Gastroesophageal sphincter (tissue), 4 donors: ENCODE measurements around the gene GGTA1. TPM values are rescaled to one million over a fixed set of nuclear protein-coding genes. Genes with fewer than 3 reads are reported as not detected.

Experiments used
- ATAC-seq: fragments of 150-250 bp; one replicate; pipeline ENCODE4 v1.9.1; 2016; ENCODE audit warnings: mild to moderate bottlenecking, moderate library complexity
- H3K27ac ChIP-seq, 4 donors: fragments of 200-600 bp; sonication (generic) in 3 of 4; 1 replicate in 3 of 4; 2 replicates in 1 of 4; pipeline ENCODE4 v1.5.1; 2016 to 2019
- H3K27me3 ChIP-seq: fragments of 200-600 bp; sonication (generic); one replicate; pipeline ENCODE4 v1.5.1; 2019
- H3K36me3 ChIP-seq, 2 donors: fragments of 200-600 bp; sonication (generic); one replicate each; pipeline ENCODE4 v1.5.1; 2019; ENCODE audit warnings: control low read depth in 1 of 2
- H3K4me1 ChIP-seq, 3 donors: fragments of 200-600 bp; sonication (generic); 1 replicate in 2 of 3; 2 replicates in 1 of 3; pipeline ENCODE4 v1.5.1; 2016 to 2019; ENCODE audit warnings: control low read depth in 2 of 3
- H3K4me3 ChIP-seq, 2 donors: fragments of 200-600 bp; sonication (generic); one replicate each; pipeline ENCODE4 v1.5.1; 2019; ENCODE audit warnings: mild to moderate bottlenecking in 1 of 2, moderate library complexity in 1 of 2
- H3K9me3 ChIP-seq, 3 donors: fragments of 200-600 bp; sonication (generic); one replicate each; pipeline ENCODE4 v1.5.1; 2017 to 2019; ENCODE audit warnings: control low read depth in 2 of 3
- EP300 ChIP-seq: sonication (generic); formaldehyde crosslinking; IDR thresholded peaks from one replicate; pipeline ENCODE4 v1.6.1; 2017; ENCODE audit warnings: antibody characterized with exemption, mild to moderate bottlenecking
- POLR2A ChIP-seq, 2 donors: fragments of 450-650 bp; IDR thresholded peaks; one replicate each; pipeline ENCODE4 v1.6.1; 2017; ENCODE audit warnings: antibody characterized with exemption in 2 of 2, mild to moderate bottlenecking in 2 of 2, moderate library complexity in 1 of 2
- POLR2AphosphoS5 ChIP-seq: sonication (generic); formaldehyde crosslinking; IDR thresholded peaks from one replicate; pipeline ENCODE4 v1.6.1; 2017; ENCODE audit warnings: antibody characterized with exemption
- WGBS, 2 donors: methylation state at CpG; one replicate each; pipeline ENCODE4 v1.1.5; 2018; ENCODE audit warnings: low coverage in 1 of 2; 5-methylcytosine and 5-hydroxymethylcytosine counted together
- total RNA-seq, 4 donors: library from RNA; depleted of rRNA; stranded (reverse); fragments of >200 nt; gene quantifications; one replicate each; pipeline ENCODE4 v1.1.0, GENCODE V29; 2016
- TF ChIP-seq, protein P1 (sequence below), 4 experiments: fragments of 200-600 bp in 2 of 4; fragments of 450-650 bp in 2 of 4; sonication (generic) in 1 of 4; IDR thresholded peaks; one replicate each; pipeline ENCODE4 v1.5.1; 2017 to 2019; ENCODE audit warnings: antibody characterized with exemption in 4 of 4, mild to moderate bottlenecking in 2 of 4, moderate library complexity in 2 of 4

GGTA1 gene
- total RNA-seq, 4 donors from 2014 or later: 5.1 to 22.2 (median 7.2) TPM

GRCh38 chr9:121503444-121503843, 3.8 kb upstream of the GGTA1 start:
- Histone ChIP-seq H3K27ac (peak overlapping the region in 2 of 4 donors; percentile 19 to 37), H3K9me3 (no peaks in the 10 kb centered on the region), H3K36me3 (no peaks in the 10 kb centered on the region), H3K27me3 (no peaks in the 10 kb centered on the region), H3K4me3 (no peak overlapping the region), H3K4me1 (peaks cover 0 to 25% (median 7%) of the 10 kb centered on the region in 3 donors)
- no peak for ATAC-seq
- TF ChIP-seq, protein P1, sequence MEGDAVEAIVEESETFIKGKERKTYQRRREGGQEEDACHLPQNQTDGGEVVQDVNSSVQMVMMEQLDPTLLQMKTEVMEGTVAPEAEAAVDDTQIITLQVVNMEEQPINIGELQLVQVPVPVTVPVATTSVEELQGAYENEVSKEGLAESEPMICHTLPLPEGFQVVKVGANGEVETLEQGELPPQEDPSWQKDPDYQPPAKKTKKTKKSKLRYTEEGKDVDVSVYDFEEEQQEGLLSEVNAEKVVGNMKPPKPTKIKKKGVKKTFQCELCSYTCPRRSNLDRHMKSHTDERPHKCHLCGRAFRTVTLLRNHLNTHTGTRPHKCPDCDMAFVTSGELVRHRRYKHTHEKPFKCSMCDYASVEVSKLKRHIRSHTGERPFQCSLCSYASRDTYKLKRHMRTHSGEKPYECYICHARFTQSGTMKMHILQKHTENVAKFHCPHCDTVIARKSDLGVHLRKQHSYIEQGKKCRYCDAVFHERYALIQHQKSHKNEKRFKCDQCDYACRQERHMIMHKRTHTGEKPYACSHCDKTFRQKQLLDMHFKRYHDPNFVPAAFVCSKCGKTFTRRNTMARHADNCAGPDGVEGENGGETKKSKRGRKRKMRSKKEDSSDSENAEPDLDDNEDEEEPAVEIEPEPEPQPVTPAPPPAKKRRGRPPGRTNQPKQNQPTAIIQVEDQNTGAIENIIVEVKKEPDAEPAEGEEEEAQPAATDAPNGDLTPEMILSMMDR (IDR thresholded peaks at IDR 0.05): no peak
- TF ChIP-seq POLR2A (IDR thresholded peaks at IDR 0.05): no peak
- no peak for TF ChIP-seq POLR2AphosphoS5
- no peak for TF ChIP-seq EP300
- 82% methylated on average over 3 of the region's 3 CpGs; no CpG with 5 or more reads in 1 of the 2 donors for WGBS, 2 donors

DNA sequence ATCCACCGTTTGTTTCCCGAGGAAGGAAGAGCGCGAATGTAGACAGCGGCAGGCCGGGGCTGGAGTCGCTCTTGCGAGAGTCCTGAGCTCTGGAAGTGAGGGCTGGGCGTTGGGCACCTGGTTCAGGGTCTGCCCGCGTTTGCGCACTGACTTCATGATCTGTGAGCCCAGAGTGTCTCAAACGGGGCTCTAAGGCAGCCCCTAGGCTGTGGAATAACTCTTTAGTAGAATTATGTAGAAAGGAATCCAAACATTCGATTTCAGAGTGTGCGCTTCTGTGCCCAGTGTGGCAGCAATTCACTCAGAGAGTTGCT, 478 bp upstream of the GGTA1 start:
- 11 to 23% methylated on average over 4 to 9 of the region's 15 CpGs for WGBS, 2 donors
- peak overlapping the region in 3 of 4 donors; percentile 61 to 82 (median 77) for H3K27ac ChIP-seq
- no peaks in the 10 kb centered on the region for H3K27me3 ChIP-seq
- no peak for ATAC-seq
- no peaks in the 10 kb centered on the region for H3K9me3 ChIP-seq
- H3K4me3 ChIP-seq: peak overlapping the region; percentile 41 to 68
- H3K36me3 ChIP-seq: no peaks in the 10 kb centered on the region
- TF ChIP-seq POLR2A (IDR thresholded peaks at IDR 0.05) (no peak), POLR2AphosphoS5 (no peak), EP300 (no peak)
- TF ChIP-seq, protein P1 (IDR thresholded peaks at IDR 0.05): no peak
- peaks cover 0 to 34% (median 7%) of the 10 kb centered on the region in 3 donors for H3K4me1 ChIP-seq

GRCh38 chr9:121499177-121499426, 542 bp downstream of the GGTA1 start:
- H3K36me3 ChIP-seq: no peaks in the 10 kb centered on the region
- WGBS, 2 donors: 6 to 20% methylated on average over 2 to 4 of the region's 8 CpGs
- no peaks in the 10 kb centered on the region for H3K9me3 ChIP-seq
- H3K4me3 ChIP-seq: peak overlapping the region; percentile 41 to 68
- ATAC-seq: no peak
- H3K4me1 ChIP-seq: peaks cover 0 to 34% (median 7%) of the 10 kb centered on the region in 3 donors
- no peaks in the 10 kb centered on the region for H3K27me3 ChIP-seq
- TF ChIP-seq POLR2AphosphoS5 (no peak), POLR2A (IDR thresholded peaks at IDR 0.05) (no peak), EP300 (no peak)
- TF ChIP-seq, protein P1 (IDR thresholded peaks at IDR 0.05): no peak
- peak overlapping the region in 3 of 4 donors; percentile 61 to 82 (median 77) for H3K27ac ChIP-seq

DNA sequence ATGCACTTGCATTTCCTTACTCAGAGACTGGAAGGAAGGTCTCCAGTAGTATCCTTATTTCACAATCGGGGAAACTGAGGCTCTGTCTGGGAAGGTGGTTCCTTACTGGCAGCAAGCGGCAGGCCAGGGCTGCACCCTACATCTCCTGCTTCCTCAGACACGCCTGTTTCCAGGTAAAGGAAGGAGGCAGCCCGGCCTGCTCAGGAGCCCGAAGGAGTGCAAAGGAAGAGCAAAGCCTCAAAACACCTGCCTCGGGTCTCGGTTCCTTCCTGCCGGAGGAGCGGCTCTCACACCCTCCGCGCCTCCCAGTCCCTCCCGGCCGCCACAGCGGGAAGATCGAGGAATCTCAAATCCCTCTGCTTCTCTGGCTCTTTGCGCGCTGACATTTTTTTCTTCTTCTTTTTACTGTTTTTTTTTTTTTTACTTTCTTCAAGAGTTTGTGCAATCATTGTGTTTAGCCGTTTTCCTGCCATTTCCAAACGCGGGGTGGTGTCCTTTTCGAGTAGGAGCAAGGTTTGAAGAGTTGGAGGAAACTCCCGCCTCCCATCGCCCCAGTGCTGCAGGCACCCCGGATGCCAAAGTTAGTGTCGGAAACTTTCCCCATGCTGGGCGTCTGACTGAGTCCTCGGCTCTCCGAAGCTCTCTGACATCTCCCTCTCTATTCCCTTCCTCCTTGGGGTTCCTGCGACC, 1.0 kb downstream of the GGTA1 start:
- 0 to 1% methylated on average over 11 to 29 of the region's 29 CpGs for WGBS, 2 donors
- no peaks in the 10 kb centered on the region for H3K9me3 ChIP-seq
- H3K27me3 ChIP-seq: no peaks in the 10 kb centered on the region
- peak overlapping the region in 3 of 4 donors; percentile 61 to 82 (median 77) for H3K27ac ChIP-seq
- H3K4me3 ChIP-seq: peak overlapping the region; percentile 41 to 68
- TF ChIP-seq, protein P1 (IDR thresholded peaks at IDR 0.05): peak in 1 of 4 experiments; percentile 3
- no peak for TF ChIP-seq POLR2A (IDR thresholded peaks at IDR 0.05)
- no peaks in the 10 kb centered on the region for H3K36me3 ChIP-seq
- H3K4me1 ChIP-seq: peaks cover 0 to 34% (median 7%) of the 10 kb centered on the region in 3 donors
- no peak for ATAC-seq

GRCh38 chr9:121498150-121498486, 1.5 kb downstream of the GGTA1 start:
- TF ChIP-seq, protein P1 (IDR thresholded peaks at IDR 0.05): peak in 3 of 4 experiments; percentile 69 to 74 (median 72)
- no peak for TF ChIP-seq POLR2AphosphoS5
- Histone ChIP-seq H3K4me3 (peak overlapping the region in 1 of 2 donors; percentile 68), H3K4me1 (peaks cover 0 to 34% (median 7%) of the 10 kb centered on the region in 3 donors), H3K9me3 (no peaks in the 10 kb centered on the region), H3K27me3 (no peaks in the 10 kb centered on the region), H3K36me3 (no peaks in the 10 kb centered on the region), H3K27ac (peak overlapping the region in 3 of 4 donors; percentile 39 to 82 (median 77))
- 0 to 5% methylated on average over 2 to 3 of the region's 4 CpGs for WGBS, 2 donors
- ATAC-seq: peak; percentile 39
